ENCODE measurements around the gene VASH2.

DNA sequence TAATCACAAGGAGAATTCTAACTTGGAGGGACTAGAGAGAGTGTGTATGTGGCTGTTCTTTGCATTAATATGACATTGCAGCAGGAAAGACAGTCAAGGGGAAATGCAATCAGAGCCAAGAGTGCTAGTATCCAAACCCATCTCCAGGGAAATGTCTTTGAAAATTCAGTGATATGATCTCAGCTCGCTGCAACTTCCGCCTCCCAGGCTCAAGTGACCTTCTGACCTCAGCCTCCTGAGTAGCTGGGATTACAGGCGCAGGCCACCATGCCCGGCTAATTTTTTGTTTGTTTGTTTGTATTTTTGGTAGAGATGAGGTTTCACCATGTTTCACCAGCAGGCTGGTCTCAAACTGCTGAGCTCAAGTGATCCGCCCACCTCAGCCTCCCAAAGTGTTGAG lies 16.3 kb downstream of the VASH2 start:
- TF ChIP-seq POLR2A (IDR thresholded peaks at IDR 0.05): no peak
- TF ChIP-seq, protein P1, sequence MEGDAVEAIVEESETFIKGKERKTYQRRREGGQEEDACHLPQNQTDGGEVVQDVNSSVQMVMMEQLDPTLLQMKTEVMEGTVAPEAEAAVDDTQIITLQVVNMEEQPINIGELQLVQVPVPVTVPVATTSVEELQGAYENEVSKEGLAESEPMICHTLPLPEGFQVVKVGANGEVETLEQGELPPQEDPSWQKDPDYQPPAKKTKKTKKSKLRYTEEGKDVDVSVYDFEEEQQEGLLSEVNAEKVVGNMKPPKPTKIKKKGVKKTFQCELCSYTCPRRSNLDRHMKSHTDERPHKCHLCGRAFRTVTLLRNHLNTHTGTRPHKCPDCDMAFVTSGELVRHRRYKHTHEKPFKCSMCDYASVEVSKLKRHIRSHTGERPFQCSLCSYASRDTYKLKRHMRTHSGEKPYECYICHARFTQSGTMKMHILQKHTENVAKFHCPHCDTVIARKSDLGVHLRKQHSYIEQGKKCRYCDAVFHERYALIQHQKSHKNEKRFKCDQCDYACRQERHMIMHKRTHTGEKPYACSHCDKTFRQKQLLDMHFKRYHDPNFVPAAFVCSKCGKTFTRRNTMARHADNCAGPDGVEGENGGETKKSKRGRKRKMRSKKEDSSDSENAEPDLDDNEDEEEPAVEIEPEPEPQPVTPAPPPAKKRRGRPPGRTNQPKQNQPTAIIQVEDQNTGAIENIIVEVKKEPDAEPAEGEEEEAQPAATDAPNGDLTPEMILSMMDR (IDR thresholded peaks at IDR 0.05): no peak

Measured in breast epithelium (tissue), 3 donors.